GM21423 (cell line): ENCODE data around the gene RFTN2.
"Not testable (repeated sequence)": the region's sequence is repeated elsewhere in the genome, so short reads cannot be mapped to it uniquely, and the experiment has no call there.

Source experiments
- ATAC-seq: cut with Tn5 transposase; IDR thresholded peaks from one replicate; pipeline ENCODE4 v1.9.1; 2021; ENCODE audit warnings: mild to moderate bottlenecking, moderate library complexity; ENCODE audit not compliant: unreplicated experiment

The RFTN2 gene

GRCh38 chr2:197606180-197606579, 69.2 kb downstream of the RFTN2 start:
- ATAC-seq: peak; percentile 83

- no peak for ATAC-seq
These were observed 71.1 kb downstream of the RFTN2 start for GRCh38 chr2:197604117-197604860.

DNA sequence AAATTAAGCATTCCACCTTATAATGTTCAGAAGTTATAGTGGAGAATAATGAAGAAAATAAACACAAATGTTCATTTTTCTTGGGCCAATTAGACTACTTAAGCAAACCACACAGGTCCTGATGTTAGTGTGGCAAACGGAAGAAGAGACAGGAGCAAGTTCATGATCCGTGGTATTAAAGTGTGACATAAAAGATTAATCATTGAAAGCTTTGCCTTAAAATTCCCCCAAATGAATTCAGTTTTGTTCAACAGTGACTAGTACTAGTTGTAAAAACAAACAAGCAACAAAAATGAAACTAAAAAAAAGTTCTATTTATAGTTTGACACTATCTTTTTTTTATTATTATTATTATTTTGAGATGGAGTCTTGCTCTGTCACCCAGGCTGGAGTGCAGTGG, 73.7 kb downstream of the RFTN2 start:
- peak; percentile 23 for ATAC-seq

DNA sequence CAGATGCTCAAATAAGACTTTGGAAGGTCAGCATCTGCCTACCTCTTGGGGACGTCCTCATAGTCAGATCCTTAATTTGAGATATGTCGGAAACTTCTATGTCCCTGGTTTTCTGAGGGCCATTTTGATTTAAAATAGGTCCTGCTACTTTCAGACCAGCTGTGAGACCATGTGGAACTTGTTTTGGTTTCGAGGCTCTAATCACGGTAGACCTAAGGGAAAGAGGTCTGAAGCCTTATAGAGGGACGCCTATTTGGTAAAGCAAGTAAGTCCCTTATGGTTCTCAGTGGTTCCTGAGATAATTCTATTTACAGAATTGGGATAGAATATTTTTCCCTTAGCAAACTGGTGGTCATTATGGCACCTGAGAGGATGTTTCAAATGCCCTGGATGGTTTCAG, 75.1 kb downstream of the RFTN2 start:
- no peak for ATAC-seq

GRCh38 chr2:197599285-197599965, 76.0 kb downstream of the RFTN2 start:
- ATAC-seq: peak; percentile 59

- no peak for ATAC-seq
These were observed 76.9 kb downstream of the RFTN2 start for GRCh38 chr2:197598450-197598849.

- ATAC-seq: no peak
These were observed 78.2 kb downstream of the RFTN2 start for GRCh38 chr2:197597166-197597565.

DNA sequence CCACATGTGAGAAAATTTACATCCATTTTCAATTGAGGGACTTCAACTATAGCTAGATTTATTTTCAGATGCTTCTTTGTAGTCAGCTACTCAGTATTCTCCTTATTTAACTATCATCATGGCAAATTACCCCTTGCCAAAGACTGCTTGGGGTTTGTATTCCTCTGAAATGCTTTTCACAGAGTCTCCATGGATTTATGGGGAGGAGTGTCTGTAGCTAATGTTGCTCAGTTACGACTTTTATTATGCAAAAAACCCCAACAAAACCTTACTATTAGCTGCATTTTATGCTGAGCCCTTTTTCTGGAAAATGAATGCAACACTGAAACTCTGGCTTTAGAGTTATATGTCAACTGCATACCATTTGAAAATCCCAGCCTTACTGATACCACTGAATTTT, 78.6 kb downstream of the RFTN2 start:
- ATAC-seq: no peak

GRCh38 chr2:197591339-197592072, 83.9 kb downstream of the RFTN2 start:
- no peak for ATAC-seq

DNA sequence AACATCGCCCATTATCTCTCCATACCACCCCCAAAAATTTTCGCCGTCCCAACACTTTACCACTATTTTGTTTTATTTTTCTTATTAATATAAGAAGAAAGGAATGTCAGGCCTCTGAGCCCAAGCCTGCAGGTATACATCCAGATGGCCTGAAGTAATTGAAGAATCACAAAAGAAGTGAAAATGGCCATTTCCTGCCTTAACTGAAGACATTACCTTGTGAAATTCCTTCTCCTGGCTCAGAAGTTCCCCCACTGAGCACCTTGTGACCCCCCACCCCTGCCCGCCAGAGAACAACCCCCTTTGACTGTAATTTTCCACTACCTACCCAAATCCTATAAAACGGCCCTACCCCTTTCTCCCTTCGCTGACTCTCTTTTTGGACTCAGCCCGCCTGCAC, 88.1 kb downstream of the RFTN2 start:
- not testable (repeated sequence) for ATAC-seq

DNA sequence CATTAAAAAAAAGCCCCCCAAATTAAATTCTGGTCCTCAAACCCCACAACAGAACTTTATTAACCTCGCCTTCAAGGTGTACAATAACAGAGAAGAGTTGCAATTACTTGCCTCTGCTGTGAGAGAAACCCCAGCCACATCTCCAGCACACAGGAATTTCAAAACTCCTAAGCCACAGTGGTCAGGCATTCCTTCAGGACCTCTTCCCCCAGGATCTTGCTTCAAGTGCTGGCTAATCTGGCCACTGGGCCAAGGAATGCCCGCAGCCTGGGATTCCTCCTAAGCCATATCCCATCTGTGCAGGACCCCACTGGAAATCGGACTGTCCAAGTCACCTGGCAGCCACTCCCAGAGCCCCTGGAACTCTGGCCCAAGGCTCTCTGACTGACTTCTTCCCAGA, 95.2 kb downstream of the RFTN2 start:
- not testable (repeated sequence) for ATAC-seq

DNA sequence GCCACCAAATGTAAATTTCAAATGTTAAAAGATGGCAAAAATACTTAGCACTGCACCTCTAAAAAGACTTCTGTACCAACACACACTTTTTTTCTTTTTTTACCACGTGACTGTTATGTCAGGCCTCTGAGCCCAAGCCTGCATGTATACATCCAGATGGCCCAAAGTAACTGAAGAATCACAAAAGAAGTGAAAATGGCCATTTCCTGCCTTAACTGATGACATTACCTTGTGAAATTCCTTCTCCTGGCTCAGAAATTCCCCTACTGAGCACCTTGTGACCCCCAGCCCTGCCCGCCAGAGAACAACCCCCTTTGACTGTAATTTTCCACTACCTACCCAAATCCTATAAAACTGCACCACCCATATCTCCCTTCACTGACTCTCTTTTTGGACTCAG, 97.1 kb downstream of the RFTN2 start:
- ATAC-seq: not testable (repeated sequence)

- ATAC-seq: no peak
These were observed 97.9 kb downstream of the RFTN2 start for GRCh38 chr2:197577446-197577845.

DNA sequence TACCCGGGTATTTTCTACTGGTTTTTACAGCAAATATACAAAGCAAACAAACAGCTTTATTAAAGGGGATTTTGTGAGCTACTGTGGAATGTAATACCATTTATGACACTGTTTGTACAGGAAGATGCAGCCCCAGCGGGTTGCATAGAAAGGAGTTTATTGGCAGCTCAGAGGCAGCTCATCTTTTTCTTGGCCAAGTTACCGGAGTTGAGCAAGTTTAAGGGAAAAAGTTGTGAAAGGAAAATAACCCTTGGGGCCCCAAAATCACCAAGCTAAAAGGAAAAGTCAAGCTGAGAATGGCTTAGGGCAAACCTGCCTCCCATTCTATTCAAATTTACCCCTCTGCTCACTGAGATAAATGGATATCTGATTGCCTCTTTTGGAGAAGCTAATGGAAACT, 98.8 kb downstream of the RFTN2 start:
- no peak for ATAC-seq

- ATAC-seq: no peak
These were observed 99.4 kb downstream of the RFTN2 start for GRCh38 chr2:197575987-197576386.

DNA sequence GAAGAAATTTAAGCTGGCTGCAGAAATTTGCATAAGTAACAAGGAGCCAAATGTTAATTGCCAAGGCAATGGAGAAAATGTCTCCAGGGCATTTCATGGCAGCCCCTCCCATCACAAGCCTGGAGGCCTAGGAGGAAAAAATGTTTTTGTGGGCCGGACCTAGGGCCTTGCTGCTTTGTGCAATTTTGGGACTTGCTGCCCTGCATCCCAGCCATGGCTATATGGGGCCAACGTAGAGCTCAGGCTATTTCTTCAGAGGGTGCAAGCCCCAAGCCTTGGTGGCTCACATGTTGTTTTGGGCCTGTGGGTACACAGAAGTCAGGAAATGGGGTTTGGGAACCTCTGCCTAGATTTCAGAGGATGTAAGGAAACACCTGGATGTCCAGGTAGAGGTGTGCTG, 101.8 kb downstream of the RFTN2 start:
- ATAC-seq: no peak

DNA sequence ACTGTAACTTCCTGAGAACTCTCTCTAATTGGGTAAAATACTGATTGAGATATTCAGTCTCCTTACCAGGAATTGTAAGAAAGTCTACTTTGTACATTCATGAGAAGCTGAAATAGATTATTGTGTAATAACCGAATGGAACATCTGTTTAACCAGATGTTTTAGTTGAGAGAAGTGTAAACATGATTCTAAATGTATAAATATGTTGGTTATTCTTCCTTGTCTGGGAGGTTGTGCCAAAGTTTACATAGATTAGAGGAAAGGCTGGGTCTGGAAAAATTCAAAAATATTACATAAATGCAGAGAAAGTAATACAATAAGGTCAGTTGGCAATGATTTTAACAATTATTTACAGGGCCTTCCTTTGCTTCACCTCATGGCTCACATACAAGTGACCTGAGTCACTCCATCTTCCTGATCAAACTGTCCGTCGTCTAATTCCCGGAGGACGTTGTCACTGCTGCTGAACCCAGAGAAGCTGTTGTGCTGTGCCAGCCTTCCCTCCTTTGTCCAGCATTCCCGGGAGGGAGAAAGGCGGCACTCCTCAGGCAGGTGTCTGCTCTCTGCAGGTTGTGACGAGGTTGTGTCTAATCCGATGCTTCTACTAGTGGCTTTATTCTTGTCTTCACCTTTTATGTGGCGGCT, 103.6 kb downstream of the RFTN2 start:
- no peak for ATAC-seq

- ATAC-seq: no peak
These were observed 115.2 kb downstream of the RFTN2 start for GRCh38 chr2:197560146-197560665.

DNA sequence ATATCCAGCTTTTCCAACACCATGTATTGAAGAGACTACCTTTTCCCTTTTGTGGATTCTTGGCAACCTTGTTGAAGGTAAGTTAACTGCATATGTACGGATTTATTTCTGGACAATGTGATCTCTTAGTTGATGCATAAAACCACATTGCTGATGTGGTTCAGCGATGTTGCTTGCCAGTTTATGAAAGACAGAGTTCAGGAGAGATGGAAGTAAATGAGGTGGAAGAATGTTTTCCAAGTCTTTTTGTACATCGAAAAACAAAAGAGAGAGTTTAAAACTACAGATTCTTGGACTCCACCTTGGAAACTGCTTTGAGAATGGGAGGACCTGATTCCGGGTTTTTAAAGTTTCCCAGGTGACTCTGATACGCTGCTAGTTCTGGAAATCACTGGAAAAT, 115.7 kb downstream of the RFTN2 start:
- no peak for ATAC-seq

DNA sequence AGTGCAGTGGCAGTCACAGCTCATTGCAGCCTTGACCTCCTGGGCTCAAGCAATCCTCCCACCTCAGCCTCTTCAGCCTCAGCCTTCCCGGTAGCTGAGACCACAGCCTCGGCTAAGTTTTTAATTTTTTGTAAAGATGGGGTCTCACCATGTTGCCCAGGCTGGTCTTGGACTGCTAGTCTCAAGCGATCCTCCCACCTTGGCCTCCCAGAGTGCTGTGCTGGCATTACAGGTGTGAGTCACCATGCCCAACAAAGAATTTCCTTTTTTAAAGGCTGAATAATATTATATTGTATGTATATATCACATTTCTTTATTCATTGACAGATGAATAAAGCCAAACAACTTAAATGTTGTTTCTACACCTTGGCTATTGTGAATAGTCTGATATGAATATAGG, 117.0 kb downstream of the RFTN2 start:
- no peak for ATAC-seq

- no peak for ATAC-seq
These were observed 118.9 kb downstream of the RFTN2 start for GRCh38 chr2:197556456-197556855.
